HG02840 (cell line): Measurements from ENCODE around the gene SF3B6.

Experiments used
- ATAC-seq: cut with Tn5 transposase; IDR thresholded peaks from one replicate; pipeline ENCODE4 v1.9.1; 2021; ENCODE audit warnings: mild to moderate bottlenecking, moderate library complexity, moderate number of reproducible peaks; ENCODE audit not compliant: unreplicated experiment, low FRiP score

SF3B6 gene

DNA sequence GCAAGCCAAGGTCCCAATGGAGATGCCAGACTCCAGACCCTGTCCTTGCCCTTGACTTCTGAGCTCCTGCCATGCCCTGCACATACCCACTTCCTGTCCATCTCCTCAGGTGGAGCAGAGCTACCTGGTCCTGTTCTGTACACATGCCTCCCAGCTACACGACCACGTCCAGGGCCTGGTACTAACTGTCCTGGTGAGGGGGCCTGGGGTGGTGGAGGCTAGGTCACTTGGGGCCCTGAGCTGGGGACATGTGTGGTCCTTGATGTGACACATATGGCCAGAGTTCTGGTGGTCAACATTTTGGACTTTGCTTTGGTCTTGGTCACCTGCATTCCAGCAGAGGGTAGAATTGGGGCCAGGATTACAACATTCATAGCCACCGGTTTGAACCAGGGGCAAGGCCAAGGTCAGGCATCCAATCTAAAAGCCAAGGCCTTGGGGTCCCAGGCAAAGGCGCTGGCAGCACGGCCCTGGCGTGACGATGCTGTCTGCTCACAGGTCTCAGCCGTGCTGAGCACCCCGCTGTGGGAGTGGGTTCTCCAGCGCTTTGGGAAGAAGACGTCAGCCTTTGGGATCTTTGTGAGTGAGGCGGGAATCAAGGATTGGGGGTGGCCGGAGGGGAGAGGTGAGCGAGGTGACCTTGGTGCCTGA is 53.7 kb downstream of the SF3B6 start:
- no peak for ATAC-seq

DNA sequence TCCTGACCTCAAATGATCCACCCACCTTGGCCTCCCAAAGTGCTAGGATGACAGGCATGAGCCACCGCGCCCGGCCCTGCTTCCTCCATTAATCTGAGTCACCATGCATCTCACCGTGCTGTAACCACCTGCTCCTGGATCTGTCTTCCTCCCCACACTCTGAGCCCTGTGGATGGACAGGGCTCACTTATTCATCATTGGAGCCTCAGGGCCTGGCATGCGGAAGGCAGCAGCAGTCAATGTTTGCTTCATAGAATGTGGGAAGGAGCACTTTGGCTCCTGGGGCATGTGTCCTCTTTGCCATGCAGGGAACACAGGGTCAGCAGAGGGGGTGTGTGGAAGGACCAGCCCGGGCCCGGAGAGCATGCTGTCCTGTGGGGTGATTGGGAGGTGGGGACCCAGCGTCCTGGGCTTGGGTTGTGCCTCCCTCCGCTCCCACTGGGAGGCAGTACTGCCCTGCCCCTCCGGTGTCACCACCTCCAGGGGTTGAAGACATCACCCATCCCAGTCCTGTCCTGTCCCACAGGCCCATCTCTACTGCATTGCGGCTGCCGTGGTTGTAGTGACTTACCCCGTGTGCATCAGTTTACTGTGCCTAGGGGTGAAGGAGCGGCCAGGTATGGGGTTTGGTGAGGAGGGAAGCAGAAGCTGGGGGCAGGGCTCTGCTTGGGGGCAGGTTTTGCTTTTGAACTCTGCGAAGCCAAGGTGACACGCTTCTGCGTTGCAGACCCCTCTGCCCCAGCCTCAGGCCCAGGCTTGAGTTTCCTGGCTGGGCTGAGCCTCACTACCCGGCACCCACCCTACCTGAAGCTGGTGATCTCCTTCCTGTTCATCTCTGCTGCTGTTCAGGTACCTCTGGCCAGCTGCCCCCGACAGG is 54.8 kb downstream of the SF3B6 start:
- ATAC-seq: no peak

DNA sequence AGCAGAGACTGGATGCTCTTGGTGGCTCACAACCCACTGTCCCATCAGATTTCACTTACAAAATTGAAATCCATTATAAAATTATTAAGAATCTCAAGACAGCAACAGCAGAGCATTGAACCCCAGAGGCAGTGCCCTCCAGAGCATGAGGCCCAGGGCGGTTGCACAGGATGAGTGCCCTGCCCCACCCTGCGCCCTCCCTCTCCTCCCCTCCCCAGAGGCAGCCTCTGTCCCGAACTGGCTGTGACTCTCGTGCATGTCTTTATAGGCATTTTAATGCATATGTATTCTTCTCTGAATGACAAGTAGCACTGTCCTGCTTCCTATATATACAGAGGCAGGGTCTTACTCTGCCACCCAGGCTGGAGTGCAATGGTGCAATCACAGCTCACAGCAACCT is 55.9 kb downstream of the SF3B6 start:
- ATAC-seq: no peak

DNA sequence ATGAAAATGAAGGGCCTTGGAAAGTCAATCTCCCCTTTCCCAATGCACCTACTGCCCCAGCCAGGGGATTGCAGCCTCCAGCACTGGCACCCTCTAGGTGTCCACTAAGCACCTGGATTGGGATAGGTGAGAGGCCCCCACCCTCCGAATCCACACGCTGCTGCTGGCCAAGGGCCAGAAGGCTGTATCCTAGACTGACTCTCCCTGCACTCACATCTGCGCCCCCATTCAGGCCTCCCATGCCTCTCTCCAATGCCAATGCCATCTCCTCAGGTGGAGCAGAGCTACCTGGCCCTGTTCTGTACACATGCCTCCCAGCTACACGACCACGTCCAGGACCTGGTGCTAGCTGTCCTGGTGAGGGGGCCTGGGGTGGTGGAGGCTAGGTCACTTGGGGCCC is 56.4 kb downstream of the SF3B6 start:
- ATAC-seq: no peak

DNA sequence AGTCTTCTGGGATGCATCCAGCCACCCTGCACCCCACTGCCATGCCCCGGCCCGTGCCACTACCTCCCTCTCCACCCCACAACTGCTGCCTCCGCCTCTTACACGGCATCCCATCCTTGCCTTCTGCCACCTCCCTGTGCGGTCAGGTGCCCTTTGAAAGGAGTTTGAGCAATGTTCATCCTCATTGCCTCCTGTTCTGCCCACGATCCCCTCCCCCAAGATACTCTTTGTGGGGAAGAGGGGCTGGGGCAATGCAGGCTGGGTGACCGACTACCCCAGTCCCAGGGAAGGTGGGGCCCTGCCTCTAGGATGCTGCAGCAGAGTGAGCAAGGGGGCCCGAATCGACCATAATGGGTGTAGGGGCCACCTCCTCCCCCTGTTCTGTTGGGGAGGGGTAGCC is 57.9 kb downstream of the SF3B6 start:
- no peak for ATAC-seq

DNA sequence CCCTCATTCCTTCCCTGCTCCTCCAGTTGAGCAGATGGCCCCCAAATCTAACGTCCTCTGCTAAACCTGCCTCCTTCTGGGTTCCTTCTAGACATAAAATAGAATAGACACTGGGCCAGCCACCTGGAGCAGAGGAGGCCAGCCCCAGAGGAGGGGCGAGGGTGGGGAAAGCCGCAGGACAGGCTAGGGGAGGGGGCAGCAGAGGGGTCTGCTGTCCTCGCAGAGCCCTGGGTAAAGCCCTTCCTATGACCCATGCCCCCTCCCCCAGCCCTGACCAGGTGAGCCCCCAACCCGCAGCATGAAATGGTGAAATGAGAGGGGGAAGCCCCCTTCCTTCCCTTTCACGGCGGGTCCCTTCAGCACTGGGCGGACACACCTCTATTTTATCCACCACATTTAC is 58.4 kb downstream of the SF3B6 start:
- no peak for ATAC-seq
